ENCODE data around the gene PDSS2.

Gene PDSS2

GRCh38 chr6:107216197-107216933, 243.0 kb downstream of the PDSS2 start:
- in situ Hi-C loops (cut with MboI; ENCODE audit: low sequenced_read_pairs, unreplicated experiment) = no loop called here
- no peak for TF ChIP-seq CTCF (IDR thresholded peaks at IDR 0.05; ENCODE audit: borderline replicate concordance, control extremely low read depth, extremely low read depth, insufficient read depth, missing control alignments)

GRCh38 chr6:107215334-107215733, 244.0 kb downstream of the PDSS2 start:
- DNase-seq (ENCODE audit: low spot score) = no peak
- in situ Hi-C loops (cut with MboI; ENCODE audit: low sequenced_read_pairs, unreplicated experiment) = no loop called here
- TF ChIP-seq CTCF (IDR thresholded peaks at IDR 0.05; ENCODE audit: borderline replicate concordance, control extremely low read depth, extremely low read depth, insufficient read depth, missing control alignments) = no peak

More at GRCh38 chr6:107216197-107216933, 243.0 kb downstream of the PDSS2 start:
- no peak for DNase-seq (ENCODE audit: low spot score)

GRCh38 chr6:107214655-107215054, 244.7 kb downstream of the PDSS2 start:
- no peak for TF ChIP-seq CTCF (IDR thresholded peaks at IDR 0.05; ENCODE audit: borderline replicate concordance, control extremely low read depth, extremely low read depth, insufficient read depth, missing control alignments)
- in situ Hi-C loops (cut with MboI; ENCODE audit: low sequenced_read_pairs, unreplicated experiment) = no loop called here

GRCh38 chr6:107209406-107210305, 249.7 kb downstream of the PDSS2 start:
- no peak for TF ChIP-seq CTCF (IDR thresholded peaks at IDR 0.05; ENCODE audit: borderline replicate concordance, control extremely low read depth, extremely low read depth, insufficient read depth, missing control alignments)
- no peak for DNase-seq (ENCODE audit: low spot score)
- in situ Hi-C loops (cut with MboI; ENCODE audit: low sequenced_read_pairs, unreplicated experiment) = no loop called here

More at GRCh38 chr6:107214655-107215054, 244.7 kb downstream of the PDSS2 start:
- no peak for DNase-seq (ENCODE audit: low spot score)

- in situ Hi-C loops (cut with MboI; ENCODE audit: low sequenced_read_pairs, unreplicated experiment) = no loop called here
- no peak for TF ChIP-seq CTCF (IDR thresholded peaks at IDR 0.05; ENCODE audit: borderline replicate concordance, control extremely low read depth, extremely low read depth, insufficient read depth, missing control alignments)
Measured at GRCh38 chr6:107207251-107207873, 252.0 kb downstream of the PDSS2 start.

More at GRCh38 chr6:107207251-107207873, 252.0 kb downstream of the PDSS2 start:
- DNase-seq (ENCODE audit: low spot score) = no peak

Data from GM13976 (cell line).